IMR-90 (cell line): ENCODE results near the gene TUSC1. TPM values are rescaled to one million over a fixed set of nuclear protein-coding genes. Genes with fewer than 3 reads are reported as not detected.

Source experiments
- ATAC-seq: fragments of 200-7000 bp; cut with Tn5 transposase; 2 replicates; pipeline ENCODE4 v1.9.1; 2020; ENCODE audit warnings: low read depth, mild to moderate bottlenecking, moderate library complexity
- BruUV-seq: library from RNA; stranded (reverse); fragments of 400-500 nt; replicated peaks from 2 replicates; lab custom pipeline; 2021; lab: Mats Ljungman, UMichigan
- CTCF ChIA-PET: fragments of 300-600 bp; formaldehyde crosslinking; extraction: SDS; loops from one replicate; lab custom pipeline; 2021; ENCODE audit warnings: antibody characterized with exemption; lab: Yijun Ruan, JAX
- POLR2A ChIA-PET: fragments of 300-600 bp; sonication (Branson Sonifier 250); formaldehyde crosslinking; loops from one replicate; lab custom pipeline; 2022; ENCODE audit warnings: antibody characterized with exemption; ENCODE audit not compliant: unreplicated experiment; lab: Charles Lee
- DNase-seq: peaks from one replicate; pipeline ENCODE4 v3.0.0; 2013
- H2AFZ ChIP-seq: replicated peaks from 2 replicates; pipeline ENCODE3; 2013; ENCODE audit warnings: low read length, mild to moderate bottlenecking; ENCODE audit not compliant: poor library complexity
- H2AK5ac ChIP-seq: 2 replicates; pipeline ENCODE4 v1.6.1; 2013; ENCODE audit warnings: low read depth, low read length, inconsistent platforms
- H2AK9ac ChIP-seq: replicated peaks from 2 replicates; pipeline ENCODE3; 2013; ENCODE audit warnings: mild to moderate bottlenecking, low read depth, low read length, moderate library complexity; ENCODE audit not compliant: poor library complexity
- H2BK120ac ChIP-seq: 2 replicates; pipeline ENCODE4 v1.6.1; 2013; ENCODE audit warnings: low read depth, low read length, inconsistent platforms
- H2BK15ac ChIP-seq: 3 replicates; pipeline ENCODE4 v1.6.1; 2013; ENCODE audit warnings: low read depth, low read length, inconsistent platforms
- H2BK20ac ChIP-seq: 2 replicates; pipeline ENCODE4 v1.6.1; 2013; ENCODE audit warnings: low read depth, mild to moderate bottlenecking, inconsistent platforms, low read length, moderate library complexity
- H2BK5ac ChIP-seq: 2 replicates; pipeline ENCODE4 v1.6.1; 2013; ENCODE audit warnings: mild to moderate bottlenecking, low read depth, low read length, inconsistent platforms; ENCODE audit not compliant: poor library complexity, severe bottlenecking
- H3K14ac ChIP-seq: replicated peaks from 2 replicates; pipeline ENCODE4 v1.6.1; 2013; ENCODE audit warnings: low read depth, low read length, inconsistent platforms
- H3K18ac ChIP-seq: 2 replicates; pipeline ENCODE4 v1.6.1; 2013; ENCODE audit warnings: low read depth, low read length, control low read depth
- H3K23ac ChIP-seq: 2 replicates; pipeline ENCODE4 v1.6.1; 2013; ENCODE audit warnings: low read depth, low read length, inconsistent platforms
- H3K27ac ChIP-seq: 2 replicates; pipeline ENCODE4 v1.5.1; 2013; ENCODE audit warnings: mild to moderate bottlenecking, control low read depth, low read length; ENCODE audit not compliant: insufficient read depth
- H3K27me3 ChIP-seq: 2 replicates; pipeline ENCODE4 v1.6.1; 2013; ENCODE audit warnings: low read length; ENCODE audit not compliant: control insufficient read depth, insufficient read depth
- H3K36me3 ChIP-seq: 2 replicates; pipeline ENCODE4 v1.6.1; 2013; ENCODE audit warnings: low read length, mixed read lengths; ENCODE audit not compliant: control insufficient read depth, insufficient read depth
- H3K4ac ChIP-seq: 2 replicates; pipeline ENCODE4 v1.6.1; 2013; ENCODE audit warnings: low read depth, low read length, inconsistent platforms
- H3K4me1 ChIP-seq: 2 replicates; pipeline ENCODE4 v1.6.1; 2013; ENCODE audit warnings: low read length, mixed read lengths; ENCODE audit not compliant: control insufficient read depth, insufficient read depth
- H3K4me2 ChIP-seq: 2 replicates; pipeline ENCODE4 v1.6.1; 2013; ENCODE audit warnings: low read depth, mild to moderate bottlenecking, control low read depth, low read length, moderate library complexity
- H3K4me3 ChIP-seq: 2 replicates; pipeline ENCODE4 v1.5.1; 2013; ENCODE audit warnings: low read depth, mild to moderate bottlenecking, control low read depth, low read length, moderate library complexity; ENCODE audit not compliant: insufficient read depth
- H3K56ac ChIP-seq: 2 replicates; pipeline ENCODE4 v1.6.1; 2013; ENCODE audit warnings: low read length, inconsistent platforms; ENCODE audit not compliant: insufficient read depth; ENCODE audit errors: extremely low read depth
- H3K79me1 ChIP-seq, 2 experiments: 2 replicates each; pipeline ENCODE4 v1.6.1; 2013; ENCODE audit warnings: low read length in 2 of 2, inconsistent platforms in 1 of 2, low read depth in 1 of 2
- H3K9ac ChIP-seq: 2 replicates; pipeline ENCODE4 v1.6.1; 2013; ENCODE audit warnings: low read depth, low read length, control low read depth
- H3K9me1 ChIP-seq: 2 replicates; pipeline ENCODE4 v1.6.1; 2013; ENCODE audit warnings: low read length, inconsistent platforms; ENCODE audit not compliant: insufficient read depth
- H3K9me3 ChIP-seq: 2 replicates; pipeline ENCODE4 v1.6.1; 2013; ENCODE audit warnings: low read length; ENCODE audit not compliant: control insufficient read depth, insufficient read depth
- H4K20me1 ChIP-seq: 2 replicates; pipeline ENCODE4 v1.6.1; 2013; ENCODE audit warnings: low read length, inconsistent platforms; ENCODE audit not compliant: insufficient read depth
- H4K5ac ChIP-seq: 2 replicates; pipeline ENCODE4 v1.6.1; 2013; ENCODE audit warnings: mild to moderate bottlenecking, low read depth, low read length, control low read depth
- H4K8ac ChIP-seq, 2 experiments: 2 replicates each; pipeline ENCODE4 v1.6.1; 2013; ENCODE audit warnings: low read depth in 2 of 2, low read length in 2 of 2, control low read depth in 1 of 2, inconsistent platforms in 1 of 2
- H4K91ac ChIP-seq: 2 replicates; pipeline ENCODE4 v1.6.1; 2013; ENCODE audit warnings: low read depth, low read length, inconsistent platforms; ENCODE audit not compliant: insufficient read depth
- BHLHE40 ChIP-seq: fragments of 150-350 bp; IDR thresholded peaks from 2 replicates; pipeline ENCODE4 v1.6.1; 2016; ENCODE audit warnings: mild to moderate bottlenecking, low read depth, low read length
- CHD1 ChIP-seq: IDR thresholded peaks from 2 replicates; pipeline ENCODE4 v1.6.1; 2012; ENCODE audit warnings: low read depth, low read length, improper control_type of control experiment
- ELK1 ChIP-seq: fragments of 150-350 bp; IDR thresholded peaks from 2 replicates; pipeline ENCODE4 v1.6.1; 2016; ENCODE audit warnings: low read depth, mild to moderate bottlenecking, low read length, moderate library complexity, borderline replicate concordance
- FOS ChIP-seq: fragments of 150-350 bp; IDR thresholded peaks from 2 replicates; pipeline ENCODE4 v1.6.1; 2016; ENCODE audit warnings: low read depth, low read length
- MAFK ChIP-seq: IDR thresholded peaks from 2 replicates; pipeline ENCODE4 v1.6.1; 2012; ENCODE audit warnings: low read depth, low read length, improper control_type of control experiment
- MAZ ChIP-seq: IDR thresholded peaks from 2 replicates; pipeline ENCODE4 v1.6.1; 2012; ENCODE audit warnings: low read depth, mild to moderate bottlenecking, low read length, improper control_type of control experiment, moderate library complexity, borderline replicate concordance
- MXI1 ChIP-seq: IDR thresholded peaks from 2 replicates; pipeline ENCODE4 v1.6.1; 2012; ENCODE audit warnings: low read depth, mild to moderate bottlenecking, low read length, moderate library complexity, borderline replicate concordance
- NFE2L2 ChIP-seq: fragments of 150-350 bp; IDR thresholded peaks from 2 replicates; pipeline ENCODE4 v1.6.1; 2016; ENCODE audit warnings: low read depth, mild to moderate bottlenecking, low read length
- POLR2A ChIP-seq: IDR thresholded peaks from 2 replicates; pipeline ENCODE4 v1.6.1; 2012; ENCODE audit warnings: mild to moderate bottlenecking, low read depth, low read length
- RAD21 ChIP-seq: IDR thresholded peaks from 2 replicates; pipeline ENCODE4 v1.6.1; 2012; ENCODE audit warnings: low read length, improper control_type of control experiment
- RCOR1 ChIP-seq: IDR thresholded peaks from 2 replicates; pipeline ENCODE4 v1.6.1; 2012; ENCODE audit warnings: mild to moderate bottlenecking, low read length, improper control_type of control experiment; ENCODE audit not compliant: insufficient replicate concordance
- SMC3 ChIP-seq: fragments of 150-350 bp; IDR thresholded peaks from 2 replicates; pipeline ENCODE4 v1.6.1; 2016; ENCODE audit warnings: low read depth, mild to moderate bottlenecking, antibody characterized with exemption, low read length, moderate library complexity
- WGBS, 2 experiments: methylation state at CpG; one replicate each; pipeline versions ENCODE4 v1.1.5 to v1.1.7; 2013; ENCODE audit warnings: missing lambda C conversion rate in 2 of 2; ENCODE audit not compliant: insufficient read length in 1 of 2; ENCODE audit errors: extremely low coverage in 2 of 2; 5-methylcytosine and 5-hydroxymethylcytosine counted together
- dilution Hi-C: fragments of 300-500 bp; cut with HindIII; formaldehyde crosslinking; loops from one replicate; pipeline ENCODE4 v1.14.3; 2018; ENCODE audit warnings: low sequenced_read_pairs; ENCODE audit not compliant: unreplicated experiment
- in situ Hi-C: fragments of 300-500 bp; cut with MboI; formaldehyde crosslinking; loops from 3 replicates; pipeline ENCODE4 v1.14.3; 2019; ENCODE audit warnings: low sequenced_read_pairs, inconsistent platforms, mixed read lengths
- intact Hi-C: fragments of 100-400 bp; cut with micrococcal nuclease; formaldehyde crosslinking; loops from 2 replicates; pipeline ENCODE4 v1.10.0; 2022
- polyA plus RNA-seq, 3 experiments: library from polyadenylated mRNA; depleted of rRNA; stranded (reverse); fragments of >200 nt; gene quantifications; 2 replicates each; pipeline ENCODE4 v1.2.3, GENCODE V29; 2012; ENCODE audit warnings: low replicate concordance in 1 of 3
- total RNA-seq: library from RNA; depleted of rRNA; stranded (reverse); fragments of >200 nt; gene quantifications from 2 replicates; pipeline ENCODE4 v1.2.3, GENCODE V29; 2012
- TF ChIP-seq, protein P1 (sequence below): fragments of 150-350 bp; IDR thresholded peaks from 2 replicates; pipeline ENCODE4 v1.6.1; 2017; ENCODE audit warnings: mild to moderate bottlenecking, antibody characterized with exemption, low read length, low read depth

TUSC1 gene
- total and polyA plus RNA-seq, 2 of the 4 experiments (the other 2 are of a cell fraction) = 2.0 to 4.4 TPM

DNA sequence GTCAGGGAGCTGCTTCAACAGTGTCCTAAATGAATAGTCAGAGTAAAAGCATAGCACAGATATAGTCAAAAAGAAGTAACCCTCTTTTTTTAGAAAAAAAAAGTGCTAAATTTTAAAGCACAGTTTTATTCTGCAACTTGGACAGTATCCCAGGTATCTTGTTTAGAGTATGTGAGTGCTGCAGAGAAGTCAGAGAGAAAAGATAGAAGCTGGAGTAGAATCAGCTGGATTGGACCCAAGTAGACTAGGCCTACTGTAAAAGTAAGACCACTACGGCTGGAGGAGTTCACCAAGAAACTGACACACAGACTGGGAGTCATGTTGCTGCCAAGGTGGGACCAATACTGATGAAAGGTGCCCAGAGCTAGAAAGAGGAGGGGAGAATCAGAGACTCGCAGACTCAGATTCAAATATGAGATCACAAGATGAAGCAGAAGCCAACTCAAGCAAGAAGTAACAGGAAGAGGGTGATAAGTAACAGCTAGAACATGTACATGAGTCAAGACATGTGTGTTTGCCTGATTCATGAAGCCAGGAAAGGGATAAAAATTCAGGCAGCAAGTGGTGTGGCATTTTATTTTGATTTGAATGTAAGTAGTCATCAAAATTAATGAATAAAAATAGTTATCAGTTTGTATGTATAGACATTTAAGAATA is 25.6 kb upstream of the TUSC1 start:
- H2BK15ac ChIP-seq = no peak overlapping the region
- H3K27me3 ChIP-seq = no peaks in the 10 kb centered on the region
- peak overlapping the region; percentile 70; the same call in 1 of the 2 replicates for H3K18ac ChIP-seq
- no peak overlapping the region for H3K9ac ChIP-seq
- DNase-seq = peak; percentile 44
- no peaks in the 10 kb centered on the region; the same call in 1 of the 2 replicates for H3K9me1 ChIP-seq
- peak overlapping the region; percentile 69 for H2AFZ ChIP-seq
- H4K5ac ChIP-seq = no peak overlapping the region
- H2BK5ac ChIP-seq = peak overlapping the region; percentile 66
- H2AK9ac ChIP-seq = no peak overlapping the region
- ATAC-seq = no peak
- H3K4ac ChIP-seq = no peak overlapping the region
- H3K27ac ChIP-seq = no peak overlapping the region
- peak overlapping the region in 1 of 2 experiments; percentile 40; a peak in 1 of 4 replicates for H4K8ac ChIP-seq
- no peak overlapping the region for H2BK20ac ChIP-seq
- in situ Hi-C loops (no loop called here), dilution Hi-C loops (no loop called here), intact Hi-C loops (no loop called here)
- ChIA-PET POLR2A (interaction anchor here (0.6 kb wide), 1 partner anchor 441 kb away, joined by 5 read pairs; no protein-coding TSS in a partner anchor), CTCF (no interaction called here)
- H3K4me2 ChIP-seq = peak overlapping the region; percentile 49; the same call in 1 of the 2 replicates
- no peaks in the 10 kb centered on the region for H4K20me1 ChIP-seq
- H2BK120ac ChIP-seq = peak overlapping the region; percentile 76
- no peak overlapping the region for H3K4me3 ChIP-seq
- WGBS, 2 experiments = 17% methylated on average over 1 of the region's 2 CpGs; no CpG with 5 or more reads in 1 of the 2 experiments
- no TSS peak for BruUV-seq
- H3K56ac ChIP-seq = no peak overlapping the region
- H4K91ac ChIP-seq = no peak overlapping the region
- TF ChIP-seq NFE2L2 (no peak), ELK1 (no peak), MAZ (no peak), CHD1 (no peak), BHLHE40 (no peak), RCOR1 (no peak), MXI1 (no peak), SMC3 (no peak), RAD21 (no peak), MAFK (no peak), FOS (no peak), POLR2A (no peak)
- TF ChIP-seq, protein P1, sequence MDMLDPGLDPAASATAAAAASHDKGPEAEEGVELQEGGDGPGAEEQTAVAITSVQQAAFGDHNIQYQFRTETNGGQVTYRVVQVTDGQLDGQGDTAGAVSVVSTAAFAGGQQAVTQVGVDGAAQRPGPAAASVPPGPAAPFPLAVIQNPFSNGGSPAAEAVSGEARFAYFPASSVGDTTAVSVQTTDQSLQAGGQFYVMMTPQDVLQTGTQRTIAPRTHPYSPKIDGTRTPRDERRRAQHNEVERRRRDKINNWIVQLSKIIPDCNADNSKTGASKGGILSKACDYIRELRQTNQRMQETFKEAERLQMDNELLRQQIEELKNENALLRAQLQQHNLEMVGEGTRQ = no peak
- H3K79me1 ChIP-seq = no peaks in the 10 kb centered on the region
- peaks cover 3% of the 10 kb centered on the region; the same call in 1 of the 2 replicates for H3K4me1 ChIP-seq
- H3K36me3 ChIP-seq = no peaks in the 10 kb centered on the region
- no peak overlapping the region for H2AK5ac ChIP-seq
- no peaks in the 10 kb centered on the region for H3K9me3 ChIP-seq
- no peak overlapping the region for H3K23ac ChIP-seq
- peak overlapping the region; percentile 22; the same call in 1 of the 2 replicates for H3K14ac ChIP-seq
